ENCODE measurements around the gene CDH12.

Gene CDH12

DNA sequence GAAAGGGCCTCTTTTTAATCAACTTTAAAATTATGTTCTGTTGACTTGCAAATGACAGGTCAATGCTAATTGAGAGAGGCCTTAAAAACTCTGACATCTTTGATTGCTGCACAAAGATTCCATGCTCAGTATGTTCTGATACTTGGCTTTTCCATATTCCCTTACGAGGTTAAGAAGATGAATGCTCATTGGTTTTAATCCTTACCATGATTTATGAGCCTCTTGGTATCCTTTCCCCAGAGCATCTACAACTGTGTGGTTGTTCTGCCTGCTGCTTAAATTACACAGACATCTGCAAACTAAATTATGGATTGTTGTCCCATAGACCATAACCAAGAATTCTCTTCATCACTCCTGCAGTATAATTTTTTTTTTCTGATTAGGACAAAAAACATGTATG is 352.6 kb downstream of the CDH12 start:
- no peak overlapping the region for H3K9ac ChIP-seq
- H3K36me3 ChIP-seq, result no peaks in the 10 kb centered on the region
- no peaks in the 10 kb centered on the region for H4K20me1 ChIP-seq
- 0 out of 2 replicates have a peak, but pooled peaks cover 3% of the 10 kb centered on the region for H3K9me3 ChIP-seq
- TF ChIP-seq Cebpa-rat (IDR thresholded peaks at IDR 0.05), result no peak
- no peaks in the 10 kb centered on the region for H3K4me1 ChIP-seq
- no peak overlapping the region for H3K4me2 ChIP-seq
- no peak overlapping the region for H3K4me3 ChIP-seq
- no peak overlapping the region for H3K27ac ChIP-seq
- H3K27me3 ChIP-seq, result no peaks in the 10 kb centered on the region

DNA sequence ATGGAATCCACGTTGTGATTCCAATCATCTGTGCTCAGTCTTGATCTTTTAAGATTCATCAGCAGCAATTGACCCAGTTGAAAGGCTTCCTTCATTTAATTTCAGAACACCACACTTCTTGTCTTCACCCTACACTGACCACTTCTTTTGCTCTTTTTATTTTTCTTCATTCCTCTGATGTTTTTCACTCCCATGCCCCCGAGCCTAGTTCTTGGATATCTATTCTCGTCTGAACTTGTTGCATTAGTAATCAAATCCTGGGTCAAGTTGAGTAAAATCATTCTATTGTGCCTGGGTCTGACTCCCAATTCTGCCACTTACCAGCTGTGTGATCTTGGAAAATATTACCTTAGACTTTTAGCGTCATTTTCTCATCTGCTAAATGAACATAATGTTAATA is 356.5 kb downstream of the CDH12 start:
- H4K20me1 ChIP-seq, result no peaks in the 10 kb centered on the region
- H3K4me2 ChIP-seq, result no peak overlapping the region
- no peaks in the 10 kb centered on the region for H3K36me3 ChIP-seq
- no peak for TF ChIP-seq Cebpa-rat (IDR thresholded peaks at IDR 0.05)
- H3K27me3 ChIP-seq, result no peaks in the 10 kb centered on the region
- H3K4me3 ChIP-seq, result no peak overlapping the region
- no peaks in the 10 kb centered on the region for H3K4me1 ChIP-seq
- no peaks in the 10 kb centered on the region for H3K9me3 ChIP-seq
- no peak overlapping the region for H3K9ac ChIP-seq
- H3K27ac ChIP-seq, result no peak overlapping the region

DNA sequence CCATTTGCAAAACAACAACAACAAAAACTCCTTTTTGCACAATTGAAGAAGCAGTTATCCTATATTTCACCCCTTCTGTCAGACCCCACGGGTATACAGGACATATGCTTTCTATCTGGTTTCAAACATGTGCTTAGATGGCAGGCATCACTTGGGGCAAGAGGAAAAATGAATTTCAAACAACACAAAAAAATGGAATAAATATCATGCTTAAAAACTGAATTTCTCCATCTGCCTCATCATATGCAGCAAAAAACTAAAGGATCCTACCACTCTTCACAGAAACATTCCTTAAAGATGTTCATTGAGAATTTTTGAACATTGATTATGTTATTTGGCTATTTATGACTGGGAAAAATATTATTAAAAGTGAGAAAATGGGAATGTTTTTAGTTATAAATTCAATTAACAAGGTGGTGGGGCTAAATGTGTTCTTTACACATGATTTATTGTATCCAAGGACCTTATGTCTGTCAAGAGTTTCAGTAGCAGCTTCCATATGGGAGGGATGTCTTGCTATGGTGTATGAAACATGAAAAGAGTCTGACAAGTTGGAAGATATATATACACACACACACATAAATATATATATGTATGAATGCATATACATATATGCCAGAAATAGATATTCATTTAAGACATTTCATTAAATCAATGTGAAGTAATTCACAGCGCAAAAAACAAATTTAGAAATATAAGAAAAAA is 358.0 kb downstream of the CDH12 start:
- Histone ChIP-seq H3K4me2 (no peak overlapping the region), H3K9ac (no peak overlapping the region), H3K4me3 (no peak overlapping the region), H3K36me3 (no peaks in the 10 kb centered on the region), H3K27ac (no peak overlapping the region), H3K9me3 (no peaks in the 10 kb centered on the region), H3K27me3 (no peaks in the 10 kb centered on the region), H3K4me1 (no peaks in the 10 kb centered on the region), H4K20me1 (no peaks in the 10 kb centered on the region)
- TF ChIP-seq Cebpa-rat (IDR thresholded peaks at IDR 0.05), result no peak

DNA sequence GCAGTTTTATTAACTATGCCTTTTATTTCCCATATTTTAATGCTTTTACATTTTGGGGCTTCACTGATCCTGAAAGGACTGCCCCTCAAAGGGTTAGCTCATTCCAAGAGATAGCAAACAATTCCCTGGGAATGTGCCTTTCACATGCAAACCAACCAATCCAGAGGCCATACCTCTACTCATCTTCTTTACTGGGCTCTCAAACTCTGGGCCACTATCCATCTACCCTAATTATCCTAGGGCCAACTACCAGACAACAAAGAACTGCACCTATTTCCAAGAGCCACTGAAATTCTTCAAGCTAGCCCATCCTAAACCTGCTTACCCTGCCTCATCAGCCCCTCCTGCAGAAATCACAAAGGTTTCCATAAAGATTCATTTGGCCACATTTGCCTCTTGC is 364.7 kb downstream of the CDH12 start:
- Histone ChIP-seq H4K20me1 (no peaks in the 10 kb centered on the region), H3K9me3 (no peaks in the 10 kb centered on the region), H3K4me3 (no peak overlapping the region), H3K4me2 (no peak overlapping the region), H3K36me3 (no peaks in the 10 kb centered on the region), H3K27ac (no peak overlapping the region), H3K27me3 (no peaks in the 10 kb centered on the region), H3K4me1 (no peaks in the 10 kb centered on the region), H3K9ac (no peak overlapping the region)
- TF ChIP-seq Cebpa-rat (IDR thresholded peaks at IDR 0.05), result no peak

DNA sequence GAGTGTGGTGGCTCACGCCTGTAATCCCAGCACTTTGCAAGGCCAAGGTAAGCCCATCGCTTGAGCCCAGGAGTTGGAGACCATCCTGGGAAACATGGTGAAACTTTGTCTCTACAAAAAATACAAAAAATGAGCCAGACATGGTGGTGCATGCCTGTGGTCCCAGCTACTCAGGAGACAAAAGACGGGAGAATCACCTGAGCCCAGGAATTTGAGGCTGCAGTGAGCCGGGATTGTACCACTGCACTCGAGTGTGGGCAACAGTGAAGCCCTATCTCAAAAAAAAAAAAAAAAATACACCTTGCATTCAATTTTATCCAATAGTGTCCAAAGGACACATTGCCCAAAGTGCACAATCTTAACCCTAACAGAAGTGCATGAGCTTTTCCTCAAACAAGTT is 372.8 kb downstream of the CDH12 start:
- no peak overlapping the region for H3K4me2 ChIP-seq
- no peaks in the 10 kb centered on the region for H3K27me3 ChIP-seq
- no peak overlapping the region for H3K9ac ChIP-seq
- no peaks in the 10 kb centered on the region for H3K9me3 ChIP-seq
- H3K36me3 ChIP-seq, result no peaks in the 10 kb centered on the region
- no peak overlapping the region for H3K4me3 ChIP-seq
- no peak for TF ChIP-seq Cebpa-rat (IDR thresholded peaks at IDR 0.05)
- no peaks in the 10 kb centered on the region for H3K4me1 ChIP-seq
- H3K27ac ChIP-seq, result no peak overlapping the region
- H4K20me1 ChIP-seq, result no peaks in the 10 kb centered on the region

DNA sequence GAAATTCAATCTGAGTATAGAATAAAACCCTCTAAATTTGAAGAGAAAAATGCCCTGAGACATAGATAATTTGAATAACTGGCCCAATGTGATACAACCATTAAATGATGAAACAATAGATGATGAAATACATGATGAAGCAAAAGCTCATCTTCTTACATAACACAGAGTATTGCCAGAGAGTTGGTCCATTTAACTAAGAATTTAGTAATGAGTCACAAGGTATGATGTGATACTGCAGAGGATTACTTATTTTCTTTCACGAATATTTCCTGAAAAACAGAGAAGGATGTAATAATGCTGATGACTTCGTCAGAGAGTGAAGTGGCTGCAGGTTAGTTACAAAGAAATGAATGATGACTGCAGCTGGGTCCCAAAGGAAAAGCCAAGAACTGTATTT is 379.3 kb downstream of the CDH12 start:
- Histone ChIP-seq H3K4me2 (no peak overlapping the region), H3K27me3 (no peaks in the 10 kb centered on the region), H4K20me1 (no peaks in the 10 kb centered on the region), H3K4me3 (no peak overlapping the region), H3K9ac (no peak overlapping the region), H3K9me3 (no peaks in the 10 kb centered on the region), H3K27ac (no peak overlapping the region), H3K4me1 (no peaks in the 10 kb centered on the region), H3K36me3 (no peaks in the 10 kb centered on the region)
- no peak for TF ChIP-seq Cebpa-rat (IDR thresholded peaks at IDR 0.05)

DNA sequence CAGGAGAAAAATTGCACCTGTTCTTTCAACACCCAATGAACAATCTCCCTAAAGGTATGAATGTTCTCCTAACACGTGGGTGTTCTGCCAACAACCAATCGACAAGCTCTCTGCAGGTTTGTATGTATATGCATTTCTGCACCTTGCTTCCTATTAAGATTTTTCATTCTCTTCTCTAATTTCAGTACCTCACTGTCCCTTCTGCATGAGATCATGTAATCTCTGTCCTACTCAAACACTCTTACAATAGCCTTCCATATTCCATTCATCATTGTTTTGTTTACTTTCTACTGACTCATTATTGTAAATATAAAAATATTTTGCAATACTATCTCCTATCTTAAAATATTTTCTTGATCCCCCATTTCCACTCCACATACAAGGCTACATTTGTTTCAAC is 382.0 kb downstream of the CDH12 start:
- TF ChIP-seq Cebpa-rat (IDR thresholded peaks at IDR 0.05), result no peak
- H3K4me3 ChIP-seq, result no peak overlapping the region

DNA sequence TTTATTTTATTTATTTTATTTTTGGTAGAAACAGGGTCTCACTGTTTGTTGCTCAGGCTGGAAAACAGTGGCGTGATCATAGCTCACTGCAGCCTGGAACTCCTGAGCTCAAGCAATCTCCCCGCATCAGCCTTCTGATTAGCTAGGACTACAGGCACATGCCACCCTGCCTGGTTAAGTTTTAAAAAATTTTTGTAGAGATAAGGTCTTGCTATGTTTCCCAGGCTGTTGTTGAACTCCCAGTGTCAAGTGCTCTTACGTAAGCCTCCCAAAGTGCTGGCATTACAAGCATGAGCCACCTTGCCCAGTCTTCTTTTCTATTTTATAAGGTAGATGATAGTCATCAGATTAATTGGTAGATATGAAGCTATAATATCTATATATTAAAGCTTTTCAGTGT is 382.7 kb downstream of the CDH12 start:
- Histone ChIP-seq H3K9ac (no peak overlapping the region), H3K4me2 (no peak overlapping the region), H3K27me3 (no peaks in the 10 kb centered on the region), H3K4me1 (no peaks in the 10 kb centered on the region), H3K4me3 (no peak overlapping the region), H3K27ac (no peak overlapping the region), H3K9me3 (no peaks in the 10 kb centered on the region), H4K20me1 (no peaks in the 10 kb centered on the region), H3K36me3 (no peaks in the 10 kb centered on the region)
- TF ChIP-seq Cebpa-rat (IDR thresholded peaks at IDR 0.05), result no peak

More for the DNA sequence above, 382.0 kb downstream of the CDH12 start:
- H3K4me2 ChIP-seq, result no peak overlapping the region
- H4K20me1 ChIP-seq, result no peaks in the 10 kb centered on the region
- H3K27ac ChIP-seq, result no peak overlapping the region
- no peaks in the 10 kb centered on the region for H3K4me1 ChIP-seq
- no peak overlapping the region for H3K9ac ChIP-seq
- H3K27me3 ChIP-seq, result no peaks in the 10 kb centered on the region
- no peaks in the 10 kb centered on the region for H3K36me3 ChIP-seq
- no peaks in the 10 kb centered on the region for H3K9me3 ChIP-seq

DNA sequence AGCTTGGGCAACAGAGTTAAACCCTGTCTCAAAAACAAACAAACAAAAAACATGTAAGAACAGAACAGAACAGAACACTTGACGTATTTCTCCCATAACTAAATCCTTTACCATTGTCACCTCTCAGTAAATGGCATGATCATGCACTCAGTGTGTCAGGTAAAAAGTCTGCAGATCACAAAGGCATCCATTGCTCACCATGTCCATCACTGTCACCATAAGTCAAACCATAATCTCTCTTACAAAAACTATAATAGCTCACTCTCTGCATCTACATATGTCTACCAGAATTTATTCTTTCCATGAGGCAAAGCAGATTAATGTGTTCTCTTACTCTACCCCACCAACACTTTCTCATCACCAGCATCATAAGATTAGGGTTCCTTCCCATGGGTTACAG is 387.5 kb downstream of the CDH12 start:
- Histone ChIP-seq H3K4me3 (no peak overlapping the region), H3K36me3 (no peaks in the 10 kb centered on the region), H4K20me1 (no peaks in the 10 kb centered on the region), H3K4me2 (no peak overlapping the region), H3K27me3 (no peaks in the 10 kb centered on the region), H3K9me3 (peaks cover 3% of the 10 kb centered on the region; the same call in 1 of the 2 replicates), H3K27ac (no peak overlapping the region), H3K4me1 (no peaks in the 10 kb centered on the region), H3K9ac (no peak overlapping the region)
- TF ChIP-seq Cebpa-rat (IDR thresholded peaks at IDR 0.05), result no peak

DNA sequence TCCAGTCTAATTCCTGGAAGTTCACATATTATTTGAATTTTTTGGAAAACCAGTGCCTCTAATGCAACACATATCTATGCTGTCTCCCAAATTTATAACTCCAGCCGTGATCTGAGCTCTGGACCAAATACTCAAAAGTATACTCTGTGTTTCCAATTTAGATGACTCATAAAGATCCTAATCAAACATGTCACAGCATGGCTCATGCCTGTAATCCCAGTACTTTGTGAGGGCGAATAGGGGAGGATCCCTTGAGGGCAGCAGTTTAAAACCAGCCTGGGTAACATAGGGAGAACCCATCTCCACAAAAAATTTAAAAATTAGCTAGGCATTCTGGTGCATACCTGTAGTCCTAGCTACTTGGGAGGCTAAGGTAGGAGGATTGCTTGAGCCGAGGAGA is 388.0 kb downstream of the CDH12 start:
- Histone ChIP-seq H3K9me3 (peaks cover 3% of the 10 kb centered on the region; the same call in 1 of the 2 replicates), H3K27me3 (no peaks in the 10 kb centered on the region), H3K4me1 (no peaks in the 10 kb centered on the region), H3K9ac (no peak overlapping the region), H3K4me3 (no peak overlapping the region), H3K36me3 (no peaks in the 10 kb centered on the region), H4K20me1 (no peaks in the 10 kb centered on the region), H3K4me2 (no peak overlapping the region), H3K27ac (no peak overlapping the region)
- no peak for TF ChIP-seq Cebpa-rat (IDR thresholded peaks at IDR 0.05)

DNA sequence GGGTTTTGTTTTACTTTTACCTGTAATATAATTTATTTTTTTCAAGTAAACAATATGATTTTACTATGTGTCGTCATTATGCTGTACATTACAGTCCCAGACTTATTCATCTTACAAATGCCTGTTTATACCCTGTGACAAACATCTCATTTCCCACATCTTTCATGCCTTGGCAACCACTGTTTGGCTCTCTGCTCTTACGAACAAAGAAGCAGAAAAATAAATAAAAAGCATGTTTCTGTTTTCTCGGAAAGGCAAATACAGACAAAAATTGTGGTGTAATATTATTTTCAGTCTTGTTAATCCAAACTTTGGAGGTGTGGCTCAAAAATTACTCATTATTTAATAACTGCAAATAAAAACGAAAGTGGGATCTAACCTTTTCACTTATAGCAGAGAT is 393.0 kb downstream of the CDH12 start:
- Histone ChIP-seq H3K36me3 (no peaks in the 10 kb centered on the region), H3K4me1 (0 out of 2 replicates have a peak, but pooled peaks cover 3% of the 10 kb centered on the region), H3K4me3 (no peak overlapping the region), H3K27ac (no peak overlapping the region), H3K9ac (no peak overlapping the region), H3K4me2 (no peak overlapping the region), H3K9me3 (peaks cover 3% of the 10 kb centered on the region; the same call in 1 of the 2 replicates), H4K20me1 (no peaks in the 10 kb centered on the region), H3K27me3 (no peaks in the 10 kb centered on the region)
- no peak for TF ChIP-seq Cebpa-rat (IDR thresholded peaks at IDR 0.05)

Data from BLaER1 (cell line).